Measurements from ENCODE around the gene RANBP3. TPM values are rescaled to one million over a fixed set of nuclear protein-coding genes. Genes with fewer than 3 reads are reported as not detected.
"Not testable (repeated sequence)": the region's sequence is repeated elsewhere in the genome, so short reads cannot be mapped to it uniquely, and the experiment has no call there.

RANBP3 gene
- total RNA-seq, 4 donors from 2014 or later = 58.9 to 175 (median 65.0) TPM

DNA sequence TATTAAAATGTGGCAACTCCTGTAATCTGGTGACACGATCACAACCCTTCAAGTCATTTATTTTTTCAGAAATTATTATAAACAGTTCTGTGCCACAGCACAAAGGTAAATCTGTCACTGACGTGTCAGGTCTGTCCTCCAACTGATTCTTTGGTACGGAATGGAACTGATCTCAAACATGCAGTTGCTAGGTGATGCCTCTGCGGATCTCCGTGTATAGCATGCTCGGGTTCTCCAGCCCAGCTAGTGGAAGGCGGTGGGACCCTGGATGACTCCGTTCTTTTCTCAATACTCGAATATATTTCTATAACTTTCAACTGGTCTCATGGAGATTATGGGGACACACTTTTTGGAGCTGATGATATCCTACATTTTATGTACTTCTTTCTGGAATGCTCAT lies 11.0 kb downstream of the RANBP3 start:
- H3K27me3 ChIP-seq = no peaks in the 10 kb centered on the region
- H3K4me3 ChIP-seq = no peak overlapping the region
- intact Hi-C loops (cut with DNase I; ENCODE audit: low total_unique reads) (no loop called here), in situ Hi-C loops (cut with MboI; ENCODE audit: low pct_ligation_motif_present in 1 of 4, low pct_unique_long_range_greater_than_20kb in 1 of 4, low sequenced_read_pairs in 3 of 4) (no loop called here)
- H3K36me3 ChIP-seq = no peaks in the 10 kb centered on the region
- H3K9me3 ChIP-seq = no peaks in the 10 kb centered on the region
- H3K27ac ChIP-seq = peak overlapping the region; percentile 60 to 86 (median 72)
- TF ChIP-seq EP300 (IDR thresholded peaks at IDR 0.05; ENCODE audit: low read depth) (no peak), POLR2A (IDR thresholded peaks at IDR 0.05) (no peak), POLR2AphosphoS5 (IDR thresholded peaks at IDR 0.05) (no peak)
- TF ChIP-seq, protein P1, sequence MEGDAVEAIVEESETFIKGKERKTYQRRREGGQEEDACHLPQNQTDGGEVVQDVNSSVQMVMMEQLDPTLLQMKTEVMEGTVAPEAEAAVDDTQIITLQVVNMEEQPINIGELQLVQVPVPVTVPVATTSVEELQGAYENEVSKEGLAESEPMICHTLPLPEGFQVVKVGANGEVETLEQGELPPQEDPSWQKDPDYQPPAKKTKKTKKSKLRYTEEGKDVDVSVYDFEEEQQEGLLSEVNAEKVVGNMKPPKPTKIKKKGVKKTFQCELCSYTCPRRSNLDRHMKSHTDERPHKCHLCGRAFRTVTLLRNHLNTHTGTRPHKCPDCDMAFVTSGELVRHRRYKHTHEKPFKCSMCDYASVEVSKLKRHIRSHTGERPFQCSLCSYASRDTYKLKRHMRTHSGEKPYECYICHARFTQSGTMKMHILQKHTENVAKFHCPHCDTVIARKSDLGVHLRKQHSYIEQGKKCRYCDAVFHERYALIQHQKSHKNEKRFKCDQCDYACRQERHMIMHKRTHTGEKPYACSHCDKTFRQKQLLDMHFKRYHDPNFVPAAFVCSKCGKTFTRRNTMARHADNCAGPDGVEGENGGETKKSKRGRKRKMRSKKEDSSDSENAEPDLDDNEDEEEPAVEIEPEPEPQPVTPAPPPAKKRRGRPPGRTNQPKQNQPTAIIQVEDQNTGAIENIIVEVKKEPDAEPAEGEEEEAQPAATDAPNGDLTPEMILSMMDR (IDR thresholded peaks at IDR 0.05) = no peak
- DNase-seq = no peak
- peaks cover 48 to 65% (median 58%) of the 10 kb centered on the region in 4 donors for H3K4me1 ChIP-seq
- 79 to 86% methylated on average over 4 to 9 of the region's 9 CpGs for WGBS, 2 donors (ENCODE audit: low coverage in 1 of 2)

DNA sequence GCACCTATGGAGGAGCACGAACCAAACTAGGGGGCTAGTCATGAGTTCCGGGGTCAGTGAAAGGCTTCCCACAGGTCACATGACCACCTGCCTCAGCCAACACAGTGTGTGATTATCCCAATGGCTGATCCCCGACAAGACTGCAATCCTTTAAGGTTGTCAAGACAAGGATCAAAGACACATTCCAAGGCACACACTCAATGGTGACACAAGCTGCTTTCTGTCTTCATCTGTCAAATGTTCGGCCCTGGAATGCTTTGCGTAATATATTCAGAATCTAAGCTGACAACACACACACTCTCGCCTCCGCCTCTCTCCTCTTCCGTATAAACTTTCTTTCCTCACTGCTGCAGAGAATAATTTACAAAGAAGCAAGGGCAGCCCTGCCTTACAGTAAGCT lies 11.7 kb downstream of the RANBP3 start:
- Histone ChIP-seq H3K9me3 (no peaks in the 10 kb centered on the region), H3K4me1 (peaks cover 55 to 73% (median 63%) of the 10 kb centered on the region in 4 donors), H3K4me3 (no peak overlapping the region), H3K27me3 (no peaks in the 10 kb centered on the region), H3K36me3 (no peaks in the 10 kb centered on the region), H3K27ac (peak overlapping the region; percentile 64 to 86 (median 72))
- intact Hi-C loops (cut with DNase I; ENCODE audit: low total_unique reads) = no loop called here
- no peak for DNase-seq
- 64 to 68% methylated on average over 8 of the region's 8 CpGs for WGBS, 2 donors (ENCODE audit: low coverage in 1 of 2)
- TF ChIP-seq POLR2A (IDR thresholded peaks at IDR 0.05) (no peak), EP300 (IDR thresholded peaks at IDR 0.05; ENCODE audit: low read depth) (peak; percentile 55), POLR2AphosphoS5 (IDR thresholded peaks at IDR 0.05) (peak; percentile 81 to 93 (median 87))
- TF ChIP-seq, protein P1 (IDR thresholded peaks at IDR 0.05) = no peak
- in situ Hi-C loops (cut with MboI; ENCODE audit: low pct_ligation_motif_present in 1 of 4, low pct_unique_long_range_greater_than_20kb in 1 of 4, low sequenced_read_pairs in 3 of 4) = no loop called here

DNA sequence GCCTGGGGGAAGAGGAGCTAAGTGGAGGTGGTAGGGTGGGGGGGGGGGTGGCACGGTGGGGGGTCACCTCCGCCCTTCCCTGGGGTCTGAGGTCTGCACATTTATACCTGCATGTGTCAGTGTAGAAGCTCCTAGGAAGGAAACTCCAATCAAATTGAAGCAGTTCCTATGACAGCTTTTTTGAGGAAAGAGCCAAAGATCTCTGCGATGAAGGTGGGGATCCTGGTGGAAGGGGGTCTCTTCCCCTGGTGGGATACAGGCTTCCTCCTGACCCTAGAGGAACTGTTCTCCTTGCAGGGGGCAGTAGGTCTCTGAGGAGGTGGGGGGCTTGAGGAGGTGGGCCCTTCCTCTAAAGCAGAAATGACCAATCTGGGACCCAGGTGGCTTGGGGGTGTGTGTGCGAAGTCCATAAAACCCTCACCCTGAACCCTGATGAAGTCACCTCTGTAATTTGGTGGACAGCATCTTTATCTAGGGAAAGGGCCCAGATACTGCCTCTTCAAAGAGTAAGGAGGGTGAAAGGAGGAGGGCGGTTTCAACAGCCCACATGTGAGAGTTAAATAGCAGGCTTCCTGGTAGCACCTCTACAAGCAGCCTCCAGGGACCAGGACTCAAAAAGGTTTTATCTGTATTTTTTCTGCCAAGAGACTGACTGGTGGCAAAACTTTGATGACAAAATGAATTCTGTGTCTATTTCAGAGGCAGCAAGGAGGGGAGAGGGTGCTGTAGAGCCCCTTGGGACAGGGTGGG lies 12.9 kb downstream of the RANBP3 start:
- in situ Hi-C loops (cut with MboI; ENCODE audit: low pct_ligation_motif_present in 1 of 4, low pct_unique_long_range_greater_than_20kb in 1 of 4, low sequenced_read_pairs in 3 of 4) = no loop called here
- intact Hi-C loops (cut with DNase I; ENCODE audit: low total_unique reads) = no loop called here
- H3K36me3 ChIP-seq = no peaks in the 10 kb centered on the region
- H3K9me3 ChIP-seq = no peaks in the 10 kb centered on the region
- WGBS, 2 donors (ENCODE audit: low coverage in 1 of 2) = 83 to 90% methylated on average over 1 to 4 of the region's 5 CpGs
- no peaks in the 10 kb centered on the region for H3K27me3 ChIP-seq
- no peak overlapping the region for H3K4me3 ChIP-seq
- no peak for DNase-seq
- TF ChIP-seq, protein P1 (IDR thresholded peaks at IDR 0.05) = no peak
- no peak for TF ChIP-seq POLR2AphosphoS5 (IDR thresholded peaks at IDR 0.05)
- H3K27ac ChIP-seq = peak overlapping the region; percentile 67 to 86 (median 81)
- H3K4me1 ChIP-seq = peaks cover 64 to 85% (median 75%) of the 10 kb centered on the region in 4 donors

DNA sequence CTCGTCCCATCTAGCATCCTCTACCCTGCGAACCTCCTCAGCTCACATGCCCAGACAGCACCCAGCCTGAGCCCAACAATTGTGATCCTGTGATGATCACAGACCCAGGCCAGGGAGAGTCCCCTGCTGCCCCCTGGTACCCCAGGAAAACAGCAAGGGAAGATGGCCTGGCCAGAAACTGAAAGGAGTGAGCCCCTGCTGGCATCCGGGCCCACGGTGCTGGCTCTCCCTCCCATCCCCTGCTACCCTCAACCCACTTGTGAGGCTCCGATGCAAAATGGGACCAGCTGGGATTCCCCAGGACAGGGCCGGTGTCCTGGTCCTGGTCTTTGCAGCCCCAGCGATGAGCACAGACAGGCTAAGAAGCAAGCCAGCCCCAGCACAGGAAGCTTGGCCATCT lies 14.1 kb downstream of the RANBP3 start:
- H3K36me3 ChIP-seq = no peaks in the 10 kb centered on the region
- in situ Hi-C loops (cut with MboI; ENCODE audit: low pct_ligation_motif_present in 1 of 4, low pct_unique_long_range_greater_than_20kb in 1 of 4, low sequenced_read_pairs in 3 of 4) = no loop called here
- intact Hi-C loops (cut with DNase I; ENCODE audit: low total_unique reads) = no loop called here
- peaks cover 58 to 85% (median 76%) of the 10 kb centered on the region in 4 donors for H3K4me1 ChIP-seq
- no peak overlapping the region for H3K4me3 ChIP-seq
- no peaks in the 10 kb centered on the region for H3K9me3 ChIP-seq
- H3K27me3 ChIP-seq = no peaks in the 10 kb centered on the region
- no peak for TF ChIP-seq POLR2AphosphoS5 (IDR thresholded peaks at IDR 0.05)
- TF ChIP-seq POLR2A (IDR thresholded peaks at IDR 0.05) = no peak
- TF ChIP-seq EP300 (IDR thresholded peaks at IDR 0.05; ENCODE audit: low read depth) = no peak
- TF ChIP-seq, protein P1 (IDR thresholded peaks at IDR 0.05) = no peak
- WGBS, 2 donors (ENCODE audit: low coverage in 1 of 2) = 92% methylated on average over 7 of the region's 7 CpGs; no CpG with 5 or more reads in 1 of the 2 donors
- DNase-seq = no peak
- peak overlapping the region; percentile 28 to 86 (median 83) for H3K27ac ChIP-seq

DNA sequence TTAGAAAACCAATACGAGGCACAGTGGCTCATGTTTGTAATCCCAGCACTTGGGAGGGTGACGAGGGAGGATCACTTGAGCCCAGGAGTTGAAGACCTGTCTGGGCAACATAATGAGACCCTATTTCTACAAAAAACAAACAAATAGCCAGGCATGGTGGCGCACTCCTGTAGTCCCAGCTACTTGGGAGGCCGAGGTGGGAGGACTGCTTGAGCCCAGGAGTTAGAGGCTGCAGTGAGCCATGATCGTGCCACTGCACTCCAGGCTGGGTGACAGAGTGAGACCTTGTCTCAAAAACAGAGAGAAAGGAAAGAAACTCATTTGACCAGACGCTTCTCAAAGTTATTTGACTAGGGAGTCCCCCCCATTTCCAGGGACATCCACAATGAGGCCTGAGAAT lies 14.7 kb downstream of the RANBP3 start:
- intact Hi-C loops (cut with DNase I; ENCODE audit: low total_unique reads); in situ Hi-C loops (cut with MboI; ENCODE audit: low pct_ligation_motif_present in 1 of 4, low pct_unique_long_range_greater_than_20kb in 1 of 4, low sequenced_read_pairs in 3 of 4); H3K4me3 ChIP-seq; H3K9me3 ChIP-seq; H3K36me3 ChIP-seq; DNase-seq; H3K27me3 ChIP-seq: not testable (repeated sequence)
- 80 to 93% methylated on average over 2 to 6 of the region's 6 CpGs for WGBS, 2 donors (ENCODE audit: low coverage in 1 of 2)
- peak overlapping the region; percentile 82 to 87 (median 85) for H3K27ac ChIP-seq
- H3K4me1 ChIP-seq = peaks cover 52 to 85% (median 72%) of the 10 kb centered on the region in 4 donors
